Stimulated activated naive CD8-positive, alpha-beta T cell treated with anti-CD3 and anti-CD28 coated beads, Interleukin-15, Interleukin-2, amounts not matched to agents 100 ng/mL and 50 ng/mL, for 24 hours (primary cell): ENCODE measurements around the gene MISP.
A peak's percentile ranks its signal among the peaks of the same experiment; 100 is the strongest.
"Not testable (repeated sequence)": the region's sequence is repeated elsewhere in the genome, so short reads cannot be mapped to it uniquely, and the experiment has no call there.

Experiments
- H3K27ac Mint-ChIP-seq: one replicate; pipeline ENCODE4 v1.8.0; 2021; ENCODE audit warnings: mild to moderate bottlenecking, mixed read lengths
- H3K27me3 Mint-ChIP-seq: one replicate; pipeline ENCODE4 v1.8.0; 2021; ENCODE audit warnings: mixed read lengths
- H3K36me3 Mint-ChIP-seq: one replicate; pipeline ENCODE4 v1.8.0; 2021; ENCODE audit warnings: low read depth, mixed read lengths
- H3K4me1 Mint-ChIP-seq: one replicate; pipeline ENCODE4 v1.8.0; 2021; ENCODE audit warnings: low read depth, mixed read lengths
- H3K4me3 Mint-ChIP-seq: one replicate; pipeline ENCODE4 v1.8.0; 2021; ENCODE audit warnings: mild to moderate bottlenecking, mixed read lengths
- H3K9me3 Mint-ChIP-seq: one replicate; pipeline ENCODE4 v1.8.0; 2021; ENCODE audit warnings: mixed read lengths

Gene MISP, protein sequence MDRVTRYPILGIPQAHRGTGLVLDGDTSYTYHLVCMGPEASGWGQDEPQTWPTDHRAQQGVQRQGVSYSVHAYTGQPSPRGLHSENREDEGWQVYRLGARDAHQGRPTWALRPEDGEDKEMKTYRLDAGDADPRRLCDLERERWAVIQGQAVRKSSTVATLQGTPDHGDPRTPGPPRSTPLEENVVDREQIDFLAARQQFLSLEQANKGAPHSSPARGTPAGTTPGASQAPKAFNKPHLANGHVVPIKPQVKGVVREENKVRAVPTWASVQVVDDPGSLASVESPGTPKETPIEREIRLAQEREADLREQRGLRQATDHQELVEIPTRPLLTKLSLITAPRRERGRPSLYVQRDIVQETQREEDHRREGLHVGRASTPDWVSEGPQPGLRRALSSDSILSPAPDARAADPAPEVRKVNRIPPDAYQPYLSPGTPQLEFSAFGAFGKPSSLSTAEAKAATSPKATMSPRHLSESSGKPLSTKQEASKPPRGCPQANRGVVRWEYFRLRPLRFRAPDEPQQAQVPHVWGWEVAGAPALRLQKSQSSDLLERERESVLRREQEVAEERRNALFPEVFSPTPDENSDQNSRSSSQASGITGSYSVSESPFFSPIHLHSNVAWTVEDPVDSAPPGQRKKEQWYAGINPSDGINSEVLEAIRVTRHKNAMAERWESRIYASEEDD

DNA sequence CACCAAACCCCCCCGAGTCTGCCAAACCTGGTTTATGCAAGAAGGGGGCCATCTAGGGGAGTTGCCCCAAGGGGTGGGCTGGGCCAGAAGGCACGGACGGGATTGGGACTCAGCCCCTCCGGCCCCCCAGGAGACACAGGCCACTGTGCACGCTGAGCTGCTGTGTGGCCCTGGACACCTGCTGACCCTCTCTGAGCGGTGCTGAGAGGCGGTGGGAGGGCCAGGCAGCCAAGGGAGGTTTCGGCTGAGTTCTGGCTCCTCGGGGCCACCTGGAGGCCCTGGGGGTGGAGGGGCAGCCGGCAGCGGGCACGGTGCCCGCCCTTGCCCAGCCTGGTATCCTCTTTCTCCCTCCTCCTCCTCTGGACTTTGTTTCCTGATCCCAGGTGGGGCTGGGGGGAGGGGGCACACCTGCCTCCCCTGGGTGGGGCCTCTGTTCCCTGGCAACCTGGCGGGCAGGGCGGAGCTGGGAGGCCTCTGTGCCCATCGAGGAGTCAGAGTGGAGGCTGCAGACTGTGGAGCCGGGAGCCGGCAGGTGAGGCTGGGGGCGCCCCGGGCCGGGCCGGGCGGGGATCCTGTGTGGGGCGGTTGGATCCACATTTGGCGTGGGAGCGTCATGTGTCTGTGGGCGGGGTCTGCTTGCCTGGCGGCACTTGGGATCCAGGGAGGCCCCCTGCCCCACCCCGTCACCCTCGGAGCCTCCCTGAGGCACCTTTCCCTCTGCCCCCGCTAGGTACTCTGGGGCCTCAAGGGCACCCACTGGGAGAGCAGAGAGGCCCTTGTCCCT lies at the start of gene MISP:
Gene MISP (plus strand): TSS at position 473 of the 784 bp plus-strand sequence. CDS start 5,835 bp downstream, outside the sequence.
- no peaks in the 10 kb centered on the region for H3K36me3 Mint-ChIP-seq
- H3K27ac Mint-ChIP-seq: no peak within 1 kb of the TSS
- no peaks in the 10 kb centered on the region for H3K4me1 Mint-ChIP-seq
- no peaks in the 10 kb centered on the region for H3K9me3 Mint-ChIP-seq
- H3K4me3 Mint-ChIP-seq: no peak within 1 kb of the TSS
- no peaks in the 10 kb centered on the region for H3K27me3 Mint-ChIP-seq

DNA sequence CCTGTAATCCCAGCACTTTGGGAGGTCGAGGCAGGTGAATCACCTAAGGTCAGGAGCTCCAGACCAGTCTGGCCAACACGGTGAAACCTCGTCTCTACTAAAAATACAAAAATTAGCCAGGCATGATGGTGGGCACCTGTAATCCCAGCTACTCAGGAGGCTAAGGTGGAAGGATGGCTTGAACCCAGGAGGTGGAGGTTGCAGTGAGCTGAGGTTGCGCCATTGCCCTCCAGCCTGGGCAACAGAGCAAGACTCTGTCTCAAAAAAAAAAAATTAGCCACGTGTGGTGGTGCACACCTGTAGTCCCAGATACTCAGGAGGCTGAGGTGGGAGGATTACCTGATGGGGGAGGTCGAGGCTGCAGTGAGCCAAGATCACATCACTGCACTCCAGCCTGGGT lies 48.1 kb upstream of the MISP start:
- peaks cover 18% of the 10 kb centered on the region for H3K27me3 Mint-ChIP-seq
- not testable (repeated sequence) for H3K36me3 Mint-ChIP-seq, H3K9me3 Mint-ChIP-seq, H3K27ac Mint-ChIP-seq, H3K4me1 Mint-ChIP-seq
- H3K4me3 Mint-ChIP-seq: peak overlapping the region; percentile 13

DNA sequence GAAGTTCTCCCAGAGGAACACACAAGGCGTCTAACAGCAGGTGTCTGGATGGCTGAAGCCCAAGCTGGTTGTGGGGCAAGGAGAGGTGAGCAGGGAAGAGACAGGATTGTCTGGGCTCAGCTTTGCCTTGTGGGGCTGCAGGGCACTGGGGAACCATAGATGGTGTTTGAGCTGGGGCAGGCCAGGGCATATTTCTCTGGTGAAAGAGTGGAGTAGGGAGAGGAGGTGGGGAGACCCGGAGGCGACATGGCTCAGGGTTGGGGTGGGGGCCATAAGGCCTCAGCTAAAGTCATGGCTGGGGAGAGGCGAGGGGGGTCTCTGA lies 47.6 kb upstream of the MISP start:
- Mint-ChIP-seq H3K4me3 (peak overlapping the region; percentile 13), H3K4me1 (peaks cover 9% of the 10 kb centered on the region), H3K36me3 (no peaks in the 10 kb centered on the region), H3K27ac (no peak overlapping the region), H3K9me3 (no peaks in the 10 kb centered on the region), H3K27me3 (peaks cover 22% of the 10 kb centered on the region)

DNA sequence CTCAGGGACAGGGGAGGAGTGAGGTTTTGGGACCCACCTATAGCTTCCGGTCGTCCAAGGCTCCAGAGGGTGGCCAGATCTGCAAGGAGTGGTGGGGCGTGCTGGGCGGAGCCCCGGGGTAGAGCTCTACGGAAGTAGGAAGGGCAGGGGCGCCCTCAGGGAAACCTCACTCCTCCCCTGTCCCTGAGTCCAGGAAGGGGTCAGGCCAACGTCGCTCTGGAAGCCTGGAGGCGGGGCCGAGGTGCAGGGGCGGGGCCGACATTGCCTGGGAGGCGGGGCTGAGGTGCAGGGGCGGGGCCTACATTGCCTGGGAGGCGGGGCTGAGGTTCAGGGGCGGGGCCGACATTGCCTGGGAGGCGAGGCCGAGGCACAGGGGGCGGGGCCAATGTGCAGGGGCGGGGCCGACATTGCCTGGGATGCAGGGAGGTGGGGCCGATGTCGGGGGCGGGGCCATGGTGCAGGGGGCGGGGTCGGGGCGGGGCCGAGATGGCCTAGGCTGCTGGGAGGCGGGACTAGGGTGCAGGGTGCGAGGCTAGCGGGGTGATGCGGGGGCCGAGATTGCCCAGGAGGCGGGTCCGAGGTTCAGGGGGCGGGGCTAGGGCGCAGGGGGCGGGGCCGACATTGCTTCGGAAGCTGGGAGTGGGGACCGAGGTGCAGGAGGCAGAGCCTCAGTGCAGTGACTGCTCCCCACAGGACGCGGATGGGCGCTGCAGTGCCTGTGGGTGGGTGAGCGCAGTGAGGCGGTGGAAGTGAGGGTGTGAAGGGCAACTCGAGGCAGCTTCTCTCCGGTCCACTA lies 47.1 kb upstream of the MISP start:
- Mint-ChIP-seq H3K36me3 (no peaks in the 10 kb centered on the region), H3K4me1 (peaks cover 9% of the 10 kb centered on the region), H3K27ac (no peak overlapping the region), H3K9me3 (no peaks in the 10 kb centered on the region), H3K4me3 (no peak overlapping the region), H3K27me3 (peaks cover 22% of the 10 kb centered on the region)

DNA sequence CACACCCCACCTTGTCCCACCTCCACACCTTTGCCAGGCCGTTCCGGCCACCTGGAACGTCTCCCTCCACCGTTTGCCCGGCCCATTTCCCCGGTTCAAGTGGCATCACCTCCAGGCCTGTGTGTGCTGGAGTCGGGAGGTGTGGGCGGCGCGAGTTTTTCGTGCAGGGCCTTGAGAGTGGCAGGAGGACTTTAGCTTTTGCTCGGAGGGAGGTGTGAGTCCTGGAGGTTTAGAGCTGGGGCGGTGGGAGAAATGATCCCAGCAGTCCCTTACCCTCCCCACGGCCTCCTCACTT lies 46.5 kb upstream of the MISP start:
- H3K27me3 Mint-ChIP-seq: peaks cover 22% of the 10 kb centered on the region
- no peak overlapping the region for H3K4me3 Mint-ChIP-seq
- no peaks in the 10 kb centered on the region for H3K36me3 Mint-ChIP-seq
- H3K27ac Mint-ChIP-seq: no peak overlapping the region
- peaks cover 9% of the 10 kb centered on the region for H3K4me1 Mint-ChIP-seq
- no peaks in the 10 kb centered on the region for H3K9me3 Mint-ChIP-seq

DNA sequence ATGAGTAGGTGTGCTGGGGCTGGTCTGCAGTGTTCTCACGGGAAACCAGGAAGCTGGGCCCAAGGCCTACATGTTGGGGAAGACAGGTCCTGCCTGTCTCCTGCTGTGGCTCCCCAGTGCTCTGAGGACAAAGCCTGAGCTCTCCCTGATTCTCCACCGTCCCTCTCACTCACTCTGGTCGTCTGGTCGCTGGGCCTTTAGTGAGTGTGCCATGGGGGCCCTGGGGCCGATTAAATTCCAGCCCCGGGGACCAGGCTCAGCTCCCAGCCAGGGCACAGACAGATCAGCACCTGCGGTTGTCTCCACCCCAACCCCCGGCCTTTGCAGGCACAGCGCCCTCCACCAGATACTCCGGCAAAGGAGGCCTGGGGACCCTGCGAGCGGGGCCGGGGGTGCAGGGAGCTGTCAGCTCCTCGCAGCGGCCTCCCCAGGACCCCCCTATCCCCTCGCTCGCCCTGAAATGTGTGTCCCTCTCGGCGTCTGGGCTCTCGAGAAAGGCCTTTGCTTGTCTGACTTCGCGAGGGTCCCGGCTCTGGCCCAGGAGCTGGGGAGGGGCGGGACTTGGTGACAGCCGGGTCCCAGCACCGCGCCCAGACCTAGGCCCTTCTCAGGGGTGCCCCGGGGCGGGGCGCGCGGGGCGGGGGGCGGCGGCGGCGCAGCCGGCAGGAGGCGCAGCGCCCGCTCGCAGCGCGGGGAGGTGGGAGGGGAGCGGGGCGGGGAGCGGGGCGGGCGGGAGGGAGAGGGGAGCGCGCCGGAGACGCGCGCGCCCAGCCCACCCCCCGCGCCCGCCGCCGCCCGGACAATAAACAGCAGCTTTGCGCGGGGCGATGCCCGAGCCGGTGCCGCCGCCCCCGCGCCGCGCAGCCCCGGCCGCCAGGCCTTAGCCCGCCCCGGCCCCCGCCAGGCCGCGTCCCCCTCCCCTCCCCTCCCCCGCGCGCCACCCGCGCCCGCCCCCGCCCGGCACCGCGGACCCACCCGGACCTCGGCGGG lies 42.5 kb upstream of the MISP start, which contains the start of gene PALM:
Gene PALM (plus strand): TSS at position 782 of the 990 bp plus-strand sequence. CDS start 212 bp downstream, outside the sequence.
- peaks cover 3% of the 10 kb centered on the region for H3K4me1 Mint-ChIP-seq
- peaks cover 24% of the 10 kb centered on the region for H3K27me3 Mint-ChIP-seq
- no peak within 1 kb of the TSS for H3K27ac Mint-ChIP-seq
- no peak within 1 kb of the TSS for H3K4me3 Mint-ChIP-seq
- no peaks in the 10 kb centered on the region for H3K36me3 Mint-ChIP-seq
- H3K9me3 Mint-ChIP-seq: no peaks in the 10 kb centered on the region

DNA sequence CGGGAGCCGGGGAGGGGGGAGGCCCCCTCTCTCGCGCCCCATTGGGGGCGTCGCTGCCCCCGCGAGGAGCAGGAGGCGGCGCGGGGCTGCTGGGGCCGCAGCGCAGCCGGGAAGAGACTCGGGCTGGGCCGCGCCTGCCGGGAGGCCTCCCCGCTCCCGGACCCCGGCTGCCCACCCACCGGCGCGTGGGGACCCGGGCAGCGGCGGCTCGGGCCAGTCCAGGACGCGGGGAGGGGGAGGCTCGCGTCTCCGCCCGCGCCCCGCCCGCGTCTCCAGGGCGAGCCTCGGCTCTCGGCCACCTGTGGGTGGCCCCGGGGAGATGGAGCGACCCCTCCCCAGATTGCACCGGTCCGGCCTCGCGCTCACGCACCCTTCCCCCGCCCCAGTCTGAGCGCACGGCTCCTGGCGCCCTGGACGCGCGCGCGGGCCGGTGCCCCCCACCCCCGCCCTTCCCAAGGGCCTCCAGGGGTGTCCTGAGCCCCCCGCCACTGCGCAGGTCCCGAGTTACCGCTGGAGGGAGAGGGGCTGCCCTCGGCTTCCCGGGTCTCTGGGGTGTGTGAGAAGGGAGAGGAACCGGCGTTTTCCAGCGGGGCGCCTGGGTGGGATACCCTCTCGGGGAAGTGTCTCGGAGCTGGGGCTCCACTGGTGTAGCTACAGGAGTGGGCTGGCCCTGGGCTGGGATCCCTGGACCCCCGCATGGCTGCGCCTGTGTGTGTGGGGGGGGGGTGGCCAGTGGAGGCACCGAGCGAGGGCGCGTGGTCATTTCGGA lies 41.5 kb upstream of the MISP start:
- H3K36me3 Mint-ChIP-seq: no peaks in the 10 kb centered on the region
- H3K4me3 Mint-ChIP-seq: no peak overlapping the region
- no peaks in the 10 kb centered on the region for H3K9me3 Mint-ChIP-seq
- H3K27ac Mint-ChIP-seq: no peak overlapping the region
- peaks cover 3% of the 10 kb centered on the region for H3K4me1 Mint-ChIP-seq
- peaks cover 24% of the 10 kb centered on the region for H3K27me3 Mint-ChIP-seq

DNA sequence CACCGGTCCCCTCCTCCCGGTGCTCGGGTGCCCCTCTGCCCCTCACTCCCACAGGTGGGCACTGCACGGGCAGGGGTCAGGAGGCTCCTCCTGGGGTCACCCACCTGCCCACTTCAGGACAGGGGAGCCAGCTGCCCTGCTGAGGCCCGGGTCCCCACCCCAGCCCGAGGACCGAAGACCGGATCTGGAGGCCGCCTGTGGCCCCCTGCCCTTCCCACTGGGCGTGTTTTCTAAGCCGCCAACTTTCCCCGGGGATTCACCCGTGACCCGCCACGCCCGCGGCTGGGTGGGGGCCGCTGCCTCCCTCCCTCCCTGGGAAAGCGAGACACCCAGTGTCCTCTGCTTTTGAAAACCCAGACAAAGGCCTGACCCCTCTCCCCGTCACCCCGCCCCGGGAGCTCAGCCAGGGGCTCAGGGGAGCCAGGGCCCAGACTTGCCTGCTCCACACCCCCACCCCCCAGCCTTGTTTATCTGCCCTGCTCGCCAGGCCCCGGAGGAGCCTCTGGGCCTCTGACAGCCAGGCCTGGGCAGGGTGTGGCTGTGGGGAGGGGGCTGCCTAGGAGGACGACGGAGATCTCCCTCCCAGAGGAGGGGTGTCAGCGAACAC lies 40.8 kb upstream of the MISP start:
- no peak overlapping the region for H3K27ac Mint-ChIP-seq
- no peak overlapping the region for H3K4me3 Mint-ChIP-seq
- peaks cover 24% of the 10 kb centered on the region for H3K27me3 Mint-ChIP-seq

DNA sequence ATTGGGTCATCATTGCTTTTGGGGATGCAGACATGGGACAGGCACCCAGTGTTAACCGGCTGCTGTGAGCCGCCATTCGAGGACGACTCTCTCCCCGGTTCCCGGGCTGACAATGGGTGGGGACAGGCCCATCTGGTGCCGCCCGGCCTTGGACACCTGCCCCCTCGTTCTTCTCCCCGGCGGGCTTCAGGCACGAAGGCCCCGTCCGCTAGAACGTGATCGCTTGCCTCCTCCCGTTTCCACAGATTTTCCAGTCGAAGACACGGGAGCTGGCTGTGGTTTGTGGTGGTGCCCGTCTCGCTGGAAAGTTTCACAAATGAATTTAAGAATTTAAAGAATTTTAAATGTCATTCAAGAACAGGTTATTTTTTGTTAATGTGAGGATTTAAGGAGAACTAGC lies 40.1 kb upstream of the MISP start:
- no peak overlapping the region for H3K4me3 Mint-ChIP-seq
- peaks cover 3% of the 10 kb centered on the region for H3K4me1 Mint-ChIP-seq
- peaks cover 6% of the 10 kb centered on the region for H3K9me3 Mint-ChIP-seq
- H3K27ac Mint-ChIP-seq: no peak overlapping the region
- no peaks in the 10 kb centered on the region for H3K36me3 Mint-ChIP-seq
- peaks cover 30% of the 10 kb centered on the region for H3K27me3 Mint-ChIP-seq

More for the DNA sequence above, 40.8 kb upstream of the MISP start:
- Mint-ChIP-seq H3K9me3 (no peaks in the 10 kb centered on the region), H3K4me1 (peaks cover 3% of the 10 kb centered on the region), H3K36me3 (no peaks in the 10 kb centered on the region)

DNA sequence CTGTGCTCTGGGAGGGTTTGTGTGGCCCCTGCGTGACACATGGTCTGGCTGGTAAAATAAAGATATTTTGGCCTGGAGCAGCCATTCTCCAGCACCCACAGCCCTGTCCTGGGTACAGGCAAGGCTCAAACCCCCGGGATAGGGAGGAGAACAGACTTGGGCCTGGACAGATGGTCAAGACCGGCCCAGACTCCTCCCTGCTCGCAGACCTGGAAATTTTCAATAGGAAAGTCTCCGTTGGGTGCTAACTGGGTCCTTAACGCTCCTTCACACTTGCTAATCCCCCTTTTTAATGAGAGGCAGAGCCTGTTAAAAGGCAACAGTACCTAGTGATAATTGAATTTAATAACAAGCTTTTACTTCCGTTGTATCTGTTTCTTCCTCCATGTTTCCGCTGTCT lies 39.7 kb upstream of the MISP start:
- H3K4me1 Mint-ChIP-seq: peaks cover 3% of the 10 kb centered on the region
- no peak overlapping the region for H3K27ac Mint-ChIP-seq
- H3K4me3 Mint-ChIP-seq: no peak overlapping the region
- H3K9me3 Mint-ChIP-seq: peaks cover 8% of the 10 kb centered on the region
- H3K36me3 Mint-ChIP-seq: no peaks in the 10 kb centered on the region
- H3K27me3 Mint-ChIP-seq: peaks cover 31% of the 10 kb centered on the region

DNA sequence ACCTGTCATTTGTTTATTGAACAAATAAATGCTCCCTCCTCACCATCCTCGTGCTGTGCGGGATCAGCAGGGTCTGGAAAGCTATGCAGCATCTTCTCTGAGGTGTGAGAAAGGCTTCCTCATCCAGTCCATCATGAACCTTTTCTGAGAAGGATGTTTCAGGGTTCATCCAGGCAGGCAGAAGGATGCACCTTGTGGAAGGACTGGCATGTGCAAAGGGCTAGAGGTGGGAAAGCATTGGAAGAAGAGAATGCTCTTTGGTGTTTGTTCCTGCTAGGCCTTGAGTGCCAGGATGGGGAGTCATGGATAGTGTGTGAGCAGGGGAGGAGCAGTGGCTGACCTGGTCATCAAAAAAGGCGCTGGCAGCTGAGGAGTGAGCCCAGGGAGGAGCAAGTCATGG lies 35.6 kb upstream of the MISP start:
- Mint-ChIP-seq H3K9me3 (peaks cover 8% of the 10 kb centered on the region), H3K36me3 (no peaks in the 10 kb centered on the region), H3K27ac (no peak overlapping the region), H3K4me1 (no peaks in the 10 kb centered on the region), H3K4me3 (no peak overlapping the region), H3K27me3 (peaks cover 30% of the 10 kb centered on the region)

DNA sequence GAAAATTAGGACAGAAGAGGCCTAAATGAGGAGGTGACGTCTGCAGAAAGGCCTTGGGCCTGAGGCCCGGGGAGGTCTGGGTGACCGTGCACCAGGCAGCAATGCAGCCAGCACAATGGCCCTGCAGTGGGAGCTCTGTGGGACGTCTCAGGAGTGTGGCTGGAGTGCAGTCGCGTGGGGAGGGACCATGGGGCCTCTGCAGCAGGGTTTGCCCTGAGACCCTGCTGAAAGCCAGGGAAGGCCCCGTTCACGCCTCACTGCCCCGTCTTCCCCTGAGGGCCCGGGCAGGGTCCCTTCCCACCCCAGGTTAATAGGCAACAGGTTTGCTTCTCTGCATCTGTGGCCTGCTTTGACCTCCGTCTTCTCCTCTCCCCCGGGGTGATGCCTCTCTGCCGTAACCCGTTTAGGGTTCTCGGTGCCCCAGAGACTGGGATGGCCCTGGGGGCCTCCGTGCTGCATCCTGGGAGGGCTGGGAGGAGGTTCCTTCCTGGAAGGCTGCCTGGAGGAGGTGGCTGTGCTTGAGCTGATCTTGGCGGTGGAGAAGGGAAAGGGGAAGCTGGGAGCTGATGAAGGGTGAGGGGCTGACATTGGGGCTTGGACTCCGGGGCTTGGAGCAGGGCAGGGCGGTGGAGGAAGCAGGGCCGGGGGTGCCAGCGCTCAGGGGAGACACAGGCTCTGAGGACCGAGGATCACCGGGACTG lies 32.5 kb upstream of the MISP start:
- H3K9me3 Mint-ChIP-seq: peaks cover 8% of the 10 kb centered on the region
- no peak overlapping the region for H3K4me3 Mint-ChIP-seq
- H3K4me1 Mint-ChIP-seq: no peaks in the 10 kb centered on the region
- H3K27me3 Mint-ChIP-seq: peaks cover 22% of the 10 kb centered on the region
- no peaks in the 10 kb centered on the region for H3K36me3 Mint-ChIP-seq
- no peak overlapping the region for H3K27ac Mint-ChIP-seq
